Vagina (tissue), 2 donors: ENCODE measurements around the gene COPS6. TPM values are rescaled to one million over a fixed set of nuclear protein-coding genes. Genes with fewer than 3 reads are reported as not detected.

Experiments used
- DNase-seq, 2 donors: peaks; one replicate each; pipeline ENCODE4 v3.0.0-alpha.2; 2017; ENCODE audit errors: extremely low spot score in 2 of 2
- H3K27ac ChIP-seq: fragments of 200-600 bp; sonication (generic); one replicate; pipeline ENCODE4 v1.5.1; 2019
- H3K27me3 ChIP-seq: fragments of 200-600 bp; sonication (generic); one replicate; pipeline ENCODE4 v1.5.1; 2019
- H3K36me3 ChIP-seq, 2 donors: fragments of 200-600 bp; sonication (generic); one replicate each; pipeline ENCODE4 v1.5.1; 2017 to 2019
- H3K4me1 ChIP-seq: fragments of 200-600 bp; sonication (generic); one replicate; pipeline ENCODE4 v1.5.1; 2019
- H3K4me3 ChIP-seq, 2 donors: fragments of 200-600 bp; sonication (generic); 1 replicate in 1 of 2; 2 replicates in 1 of 2; pipeline ENCODE4 v1.5.1; 2016 to 2019
- H3K9me3 ChIP-seq: fragments of 200-600 bp; sonication (generic); one replicate; pipeline ENCODE4 v1.5.1; 2019
- POLR2A ChIP-seq, 2 donors: fragments of 450-650 bp; IDR thresholded peaks; one replicate each; pipeline ENCODE4 v1.6.1; 2017; ENCODE audit warnings: antibody characterized with exemption in 2 of 2, mild to moderate bottlenecking in 2 of 2, moderate library complexity in 2 of 2
- POLR2AphosphoS5 ChIP-seq, 2 donors: sonication (generic); formaldehyde crosslinking; IDR thresholded peaks; one replicate each; pipeline ENCODE4 v1.9.0; 2017; ENCODE audit warnings: antibody characterized with exemption in 2 of 2, mild to moderate bottlenecking in 2 of 2, low read depth in 1 of 2; ENCODE audit not compliant: insufficient read depth in 1 of 2
- intact Hi-C: fragments of 100-400 bp; cut with DNase I; formaldehyde crosslinking; loops from one replicate; pipeline ENCODE4 v1.15.1; 2023
- total RNA-seq: library from RNA; depleted of rRNA; stranded (reverse); fragments of >200 nt; gene quantifications from one replicate; pipeline ENCODE4 v1.2.3, GENCODE V29; 2016
- TF ChIP-seq, protein P1 (sequence below), 3 experiments: fragments of 450-650 bp in 2 of 3; fragments of 200-600 bp in 1 of 3; sonication (generic) in 1 of 3; IDR thresholded peaks; one replicate each; pipeline ENCODE4 v1.5.1; 2017 to 2019; ENCODE audit warnings: antibody characterized with exemption in 3 of 3, mild to moderate bottlenecking in 2 of 3, moderate library complexity in 2 of 3

COPS6 gene
- total RNA-seq, 1 donor from 2014 or later: 59.9 TPM

DNA sequence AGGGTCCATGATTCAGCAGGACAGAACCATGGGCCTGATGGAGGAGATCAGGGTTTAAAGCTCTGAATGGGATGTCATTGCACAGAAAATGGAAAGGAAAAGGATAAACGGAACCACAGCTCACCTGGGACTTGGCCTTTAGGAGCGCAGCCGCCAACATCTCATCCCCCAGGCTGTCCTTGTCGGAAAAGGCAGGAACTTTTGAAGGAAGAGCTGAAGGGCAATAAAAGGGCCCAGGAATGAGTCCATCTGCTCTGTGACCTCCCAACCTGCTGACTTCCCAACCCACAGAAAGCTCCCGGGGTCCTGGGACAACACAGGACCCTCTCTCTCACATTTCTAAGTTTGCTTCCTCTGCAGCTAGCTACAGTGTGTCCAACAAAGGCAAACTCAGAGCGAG lies 13.4 kb upstream of the COPS6 start:
- TF ChIP-seq, protein P1, sequence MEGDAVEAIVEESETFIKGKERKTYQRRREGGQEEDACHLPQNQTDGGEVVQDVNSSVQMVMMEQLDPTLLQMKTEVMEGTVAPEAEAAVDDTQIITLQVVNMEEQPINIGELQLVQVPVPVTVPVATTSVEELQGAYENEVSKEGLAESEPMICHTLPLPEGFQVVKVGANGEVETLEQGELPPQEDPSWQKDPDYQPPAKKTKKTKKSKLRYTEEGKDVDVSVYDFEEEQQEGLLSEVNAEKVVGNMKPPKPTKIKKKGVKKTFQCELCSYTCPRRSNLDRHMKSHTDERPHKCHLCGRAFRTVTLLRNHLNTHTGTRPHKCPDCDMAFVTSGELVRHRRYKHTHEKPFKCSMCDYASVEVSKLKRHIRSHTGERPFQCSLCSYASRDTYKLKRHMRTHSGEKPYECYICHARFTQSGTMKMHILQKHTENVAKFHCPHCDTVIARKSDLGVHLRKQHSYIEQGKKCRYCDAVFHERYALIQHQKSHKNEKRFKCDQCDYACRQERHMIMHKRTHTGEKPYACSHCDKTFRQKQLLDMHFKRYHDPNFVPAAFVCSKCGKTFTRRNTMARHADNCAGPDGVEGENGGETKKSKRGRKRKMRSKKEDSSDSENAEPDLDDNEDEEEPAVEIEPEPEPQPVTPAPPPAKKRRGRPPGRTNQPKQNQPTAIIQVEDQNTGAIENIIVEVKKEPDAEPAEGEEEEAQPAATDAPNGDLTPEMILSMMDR (IDR thresholded peaks at IDR 0.05): no peak
- TF ChIP-seq POLR2AphosphoS5 (IDR thresholded peaks at IDR 0.05; ENCODE audit: insufficient read depth in 1 of 2, low read depth in 1 of 2) (no peak), POLR2A (IDR thresholded peaks at IDR 0.05) (no peak)
- Histone ChIP-seq H3K4me1 (peaks cover 22% of the 10 kb centered on the region), H3K36me3 (peaks cover 15 to 80% of the 10 kb centered on the region in 2 donors), H3K4me3 (no peak overlapping the region), H3K9me3 (peaks cover 16% of the 10 kb centered on the region), H3K27me3 (no peaks in the 10 kb centered on the region), H3K27ac (no peak overlapping the region)
- intact Hi-C loops: no loop called here
- DNase-seq: no peak

DNA sequence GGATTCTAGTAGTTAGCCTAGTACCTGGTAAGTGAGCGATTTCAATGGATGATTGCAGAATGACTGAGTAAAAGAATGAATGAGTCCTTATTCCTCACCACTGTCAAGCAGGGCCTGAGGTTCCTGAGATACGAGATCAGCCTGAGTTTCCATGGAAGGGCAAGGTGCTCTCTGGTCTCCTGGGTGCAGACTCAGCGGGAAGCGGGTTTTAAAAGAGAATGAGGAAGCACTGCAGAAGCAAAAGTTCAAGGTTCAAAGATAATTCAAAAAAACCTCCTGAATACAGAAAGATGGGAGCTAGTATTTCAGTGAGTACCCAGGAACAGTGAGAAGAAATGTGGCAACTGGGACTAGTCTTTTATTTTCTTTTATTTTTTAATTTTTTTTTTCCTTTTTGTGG lies 11.6 kb upstream of the COPS6 start:
- peaks cover 32% of the 10 kb centered on the region for H3K4me1 ChIP-seq
- H3K9me3 ChIP-seq: peaks cover 4% of the 10 kb centered on the region
- DNase-seq: no peak
- H3K27ac ChIP-seq: no peak overlapping the region
- H3K4me3 ChIP-seq: no peak overlapping the region
- H3K36me3 ChIP-seq: peaks cover 0 to 63% of the 10 kb centered on the region in 2 donors
- intact Hi-C loops: no loop called here
- no peaks in the 10 kb centered on the region for H3K27me3 ChIP-seq
- TF ChIP-seq POLR2AphosphoS5 (IDR thresholded peaks at IDR 0.05; ENCODE audit: insufficient read depth in 1 of 2, low read depth in 1 of 2) (no peak), POLR2A (IDR thresholded peaks at IDR 0.05) (no peak)
- TF ChIP-seq, protein P1 (IDR thresholded peaks at IDR 0.05): no peak

DNA sequence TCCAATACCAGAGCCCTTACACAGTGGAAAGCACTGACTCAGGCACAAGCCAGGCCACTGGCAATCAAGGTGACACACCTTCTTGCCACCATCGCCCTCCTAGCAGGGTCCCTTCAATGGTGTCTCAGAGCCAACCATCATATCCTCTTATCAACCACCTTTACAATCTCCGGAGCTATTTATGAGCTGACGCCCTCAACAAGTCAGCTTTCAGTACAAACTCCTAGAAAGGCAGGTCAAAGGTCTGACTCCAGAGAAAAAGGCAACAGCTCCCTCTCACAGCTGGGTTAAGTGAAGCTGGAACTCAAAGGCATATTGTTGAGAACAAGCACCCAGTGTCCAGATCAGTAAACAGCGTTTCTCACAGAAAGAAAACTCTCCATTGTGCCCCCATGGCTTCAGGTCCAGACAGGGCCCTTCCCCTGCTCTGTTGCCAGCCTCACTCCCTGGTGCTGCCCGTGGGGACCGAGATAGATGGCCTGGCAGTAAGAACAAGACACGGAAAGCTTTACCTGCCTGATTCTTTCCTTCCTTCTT lies 9.7 kb upstream of the COPS6 start:
- H3K27ac ChIP-seq: no peak overlapping the region
- H3K9me3 ChIP-seq: no peaks in the 10 kb centered on the region
- no peak overlapping the region for H3K4me3 ChIP-seq
- H3K4me1 ChIP-seq: peaks cover 39% of the 10 kb centered on the region
- intact Hi-C loops: no loop called here
- DNase-seq: no peak
- H3K36me3 ChIP-seq: peaks cover 0 to 44% of the 10 kb centered on the region in 2 donors
- TF ChIP-seq, protein P1 (IDR thresholded peaks at IDR 0.05): no peak
- TF ChIP-seq POLR2A (IDR thresholded peaks at IDR 0.05) (no peak), POLR2AphosphoS5 (IDR thresholded peaks at IDR 0.05; ENCODE audit: insufficient read depth in 1 of 2, low read depth in 1 of 2) (no peak)
- no peaks in the 10 kb centered on the region for H3K27me3 ChIP-seq

DNA sequence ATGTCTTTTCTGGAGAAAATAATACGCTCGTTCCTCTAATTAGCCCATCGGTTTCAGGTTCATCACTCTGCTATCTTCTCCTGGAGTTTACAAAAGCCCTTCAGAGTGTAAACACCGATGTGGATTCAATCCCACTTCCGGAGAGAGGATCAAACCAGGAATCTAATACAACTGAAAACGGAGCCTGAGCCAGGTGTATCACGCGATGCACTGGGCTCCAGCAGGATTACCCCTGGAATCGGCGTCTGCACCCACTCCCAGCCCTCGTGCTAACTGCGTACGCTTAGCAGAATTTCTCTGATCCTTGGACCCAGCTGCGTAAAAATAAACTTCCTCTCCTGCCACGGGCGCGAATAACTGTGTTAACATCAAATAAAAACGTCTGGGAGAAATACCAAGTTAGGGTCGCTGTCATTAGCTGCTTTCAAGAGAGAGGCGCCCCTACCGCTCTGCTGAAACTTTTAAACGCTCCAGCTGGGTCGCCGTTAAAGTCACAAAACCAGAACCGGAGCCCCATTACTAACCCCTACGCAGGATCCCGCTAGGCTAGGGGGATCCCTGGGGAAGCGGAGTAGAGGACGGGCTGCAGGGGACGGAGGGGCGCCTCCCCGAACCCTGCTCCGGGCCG lies 7.7 kb upstream of the COPS6 start:
- peaks cover 39% of the 10 kb centered on the region for H3K4me1 ChIP-seq
- peak overlapping the region; percentile 79 to 85 for H3K4me3 ChIP-seq
- no peaks in the 10 kb centered on the region for H3K9me3 ChIP-seq
- no peak for DNase-seq
- no peaks in the 10 kb centered on the region for H3K27me3 ChIP-seq
- intact Hi-C loops: loop anchor here (5.0 kb wide), 1 partner anchor 89 kb away; no protein-coding TSS in a partner anchor
- TF ChIP-seq, protein P1 (IDR thresholded peaks at IDR 0.05): no peak
- TF ChIP-seq POLR2A (IDR thresholded peaks at IDR 0.05): no peak
- no peak for TF ChIP-seq POLR2AphosphoS5 (IDR thresholded peaks at IDR 0.05; ENCODE audit: insufficient read depth in 1 of 2, low read depth in 1 of 2)
- peak overlapping the region; percentile 71 for H3K27ac ChIP-seq
- peaks cover 0 to 25% of the 10 kb centered on the region in 2 donors for H3K36me3 ChIP-seq

DNA sequence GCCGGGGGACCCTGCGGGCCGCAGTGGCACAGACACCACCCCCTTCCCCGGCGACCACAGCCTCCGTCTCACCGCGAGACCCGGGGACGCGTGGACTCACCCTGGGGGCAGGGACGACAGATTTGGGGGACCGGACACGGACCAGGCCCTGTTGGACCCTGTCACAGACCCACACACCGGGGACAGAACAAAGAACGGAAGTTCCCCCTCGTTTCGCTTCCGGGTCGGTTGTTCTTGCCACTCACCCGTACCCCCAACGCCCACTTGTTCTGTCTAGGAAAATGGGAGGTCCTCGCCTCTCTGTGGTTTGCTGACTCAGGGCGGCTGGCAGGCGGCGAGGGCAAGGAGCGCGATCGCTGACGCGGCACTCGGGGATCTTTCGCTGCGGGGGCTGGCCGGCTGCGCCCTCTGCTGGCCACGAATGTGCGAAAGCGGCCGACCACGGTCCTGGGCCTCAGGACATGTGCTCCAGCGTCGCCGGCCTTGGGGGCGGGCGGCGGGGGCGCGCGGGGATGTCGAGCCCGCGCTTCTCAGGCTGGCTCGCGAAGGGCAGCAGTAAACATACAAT lies 7.2 kb upstream of the COPS6 start, which contains the start of gene ZNF3:
Gene ZNF3 (minus strand): TSS at position 189 of the 568 bp plus-strand sequence. CDS start 4,366 bp downstream, outside the sequence.
- Histone ChIP-seq H3K4me3 (peak within 1 kb of the TSS; percentile 79 to 85), H3K9me3 (no peaks in the 10 kb centered on the region), H3K36me3 (peaks cover 0 to 19% of the 10 kb centered on the region in 2 donors), H3K27ac (peak within 1 kb of the TSS; percentile 71), H3K4me1 (peaks cover 39% of the 10 kb centered on the region), H3K27me3 (no peaks in the 10 kb centered on the region)
- intact Hi-C loops: loop anchor here (5.0 kb wide), 1 partner anchor 89 kb away; no protein-coding TSS in a partner anchor
- TF ChIP-seq POLR2AphosphoS5 (IDR thresholded peaks at IDR 0.05; ENCODE audit: insufficient read depth in 1 of 2, low read depth in 1 of 2) (peak; percentile 86 to 94), POLR2A (IDR thresholded peaks at IDR 0.05) (peak in 1 of 2 donors; percentile 20)
- TF ChIP-seq, protein P1 (IDR thresholded peaks at IDR 0.05): peak; percentile 65 to 97 (median 92)
- peak in 1 of 2 donors; percentile 99 for DNase-seq
